Neural progenitor cell (in vitro differentiated cells): Measurements from ENCODE around the gene POLR2H. TPM values are rescaled to one million over a fixed set of nuclear protein-coding genes. Genes with fewer than 3 reads are reported as not detected.
A peak's percentile ranks its signal among the peaks of the same experiment; 100 is the strongest.
"Not testable (repeated sequence)": the region's sequence is repeated elsewhere in the genome, so short reads cannot be mapped to it uniquely, and the experiment has no call there.

Experiments used
- DNase-seq: peaks from one replicate; pipeline ENCODE4 v3.0.0-alpha.2; 2016; ENCODE audit warnings: low spot score
- H2AFZ ChIP-seq: fragments of 200-600 bp; sonication (generic); replicated peaks from 2 replicates; pipeline ENCODE4 v1.6.1; 2016; ENCODE audit warnings: antibody characterized with exemption
- H3F3A ChIP-seq: fragments of 200-600 bp; sonication (generic); 2 replicates; pipeline ENCODE4 v1.6.1; 2016; ENCODE audit warnings: antibody characterized with exemption, low read depth
- H3K27ac ChIP-seq: fragments of 200-600 bp; sonication (generic); 2 replicates; pipeline ENCODE4 v1.5.1; 2016; ENCODE audit warnings: mild to moderate bottlenecking
- H3K27me3 ChIP-seq: fragments of 200-600 bp; sonication (generic); 2 replicates; pipeline ENCODE4 v1.6.1; 2016; ENCODE audit warnings: mild to moderate bottlenecking, moderate library complexity
- H3K36me3 ChIP-seq: fragments of 200-600 bp; sonication (generic); 2 replicates; pipeline ENCODE4 v1.5.1; 2016
- H3K4me1 ChIP-seq: fragments of 200-600 bp; sonication (generic); 2 replicates; pipeline ENCODE4 v1.6.1; 2016; ENCODE audit warnings: mixed run types
- H3K4me2 ChIP-seq: fragments of 200-600 bp; sonication (generic); 2 replicates; pipeline ENCODE4 v1.6.1; 2016
- H3K4me3 ChIP-seq: fragments of 200-600 bp; sonication (generic); 2 replicates; pipeline ENCODE4 v1.5.1; 2016
- H3K79me2 ChIP-seq: fragments of 200-600 bp; sonication (generic); 2 replicates; pipeline ENCODE4 v1.6.1; 2016; ENCODE audit warnings: low read depth
- H3K9ac ChIP-seq: fragments of 200-600 bp; sonication (generic); 2 replicates; pipeline ENCODE4 v1.6.1; 2016
- H3K9me3 ChIP-seq: fragments of 200-600 bp; sonication (generic); 2 replicates; pipeline ENCODE4 v1.5.1; 2016; ENCODE audit warnings: low read depth
- H4K20me1 ChIP-seq: fragments of 200-600 bp; sonication (generic); 2 replicates; pipeline ENCODE4 v1.6.1; 2016; ENCODE audit warnings: low read depth
- H3K27ac Mint-ChIP-seq: 3 replicates; pipeline ENCODE4 v1.8.0; 2021; ENCODE audit warnings: mixed read lengths
- H3K27me3 Mint-ChIP-seq: 2 replicates; pipeline ENCODE4 v1.8.0; 2022; ENCODE audit warnings: low read depth, mild to moderate bottlenecking, inconsistent platforms, moderate library complexity, mixed read lengths; ENCODE audit not compliant: insufficient read depth
- H3K36me3 Mint-ChIP-seq: 3 replicates; pipeline ENCODE4 v1.8.0; 2021; ENCODE audit warnings: mixed read lengths
- H3K4me1 Mint-ChIP-seq: 3 replicates; pipeline ENCODE4 v1.8.0; 2021; ENCODE audit warnings: mixed read lengths
- H3K4me3 Mint-ChIP-seq: 3 replicates; pipeline ENCODE4 v1.8.0; 2021; ENCODE audit warnings: mild to moderate bottlenecking, moderate library complexity, mixed read lengths
- H3K9me3 Mint-ChIP-seq: 3 replicates; pipeline ENCODE4 v1.8.0; 2020; ENCODE audit warnings: mixed read lengths
- EZH2 ChIP-seq: fragments of 200-600 bp; sonication (generic); IDR thresholded peaks from 2 replicates; pipeline ENCODE4 v1.6.1; 2017; ENCODE audit warnings: antibody characterized with exemption, mild to moderate bottlenecking, moderate library complexity
- EZH2phosphoT487 ChIP-seq: fragments of 200-600 bp; sonication (generic); IDR thresholded peaks from 2 replicates; pipeline ENCODE4 v1.6.1; 2017; ENCODE audit warnings: antibody characterized with exemption
- total RNA-seq: library from RNA; depleted of rRNA; stranded (reverse); fragments of >200 nt; gene quantifications from 2 replicates; pipeline ENCODE4 v1.2.3, GENCODE V29; 2015; ENCODE audit warnings: low replicate concordance
- TF ChIP-seq, protein P1 (sequence below): fragments of 200-600 bp; sonication (generic); IDR thresholded peaks from 2 replicates; pipeline ENCODE4 v1.5.1; 2017; ENCODE audit warnings: antibody characterized with exemption, mild to moderate bottlenecking

Gene POLR2H
- total RNA-seq, 1 donor from 2014 or later = 173 TPM

DNA sequence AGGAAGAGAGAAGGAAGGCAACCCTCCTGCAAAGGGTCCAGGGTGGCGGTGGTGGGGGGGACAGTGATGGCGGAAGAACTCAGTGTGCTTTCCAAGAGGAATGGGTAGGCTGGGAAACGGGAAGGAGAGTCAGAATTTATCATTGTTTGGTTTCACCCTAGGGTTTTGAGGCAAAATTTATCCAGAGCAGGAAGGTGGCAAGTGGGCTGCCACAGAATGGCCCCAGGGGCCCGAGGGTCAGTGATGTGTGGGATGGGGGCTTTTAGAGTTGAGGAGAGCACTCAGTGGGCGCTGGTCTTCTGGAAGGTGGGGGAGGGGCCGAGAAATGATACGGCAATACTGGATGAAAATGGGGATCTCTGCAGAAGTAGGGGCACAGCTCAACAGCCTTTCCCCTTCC, 23.5 kb upstream of the POLR2H start:
- Histone ChIP-seq H3K9me3 (no peaks in the 10 kb centered on the region), H3K36me3 (no peaks in the 10 kb centered on the region), H3K9ac (no peak overlapping the region), H4K20me1 (peaks cover 87% of the 10 kb centered on the region), H3K4me3 (no peak overlapping the region), H3F3A (peaks cover 57% of the 10 kb centered on the region), H3K27ac (no peak overlapping the region), H2AFZ (no peak overlapping the region), H3K4me1 (peaks cover 21% of the 10 kb centered on the region), H3K4me2 (peak overlapping the region; percentile 77), H3K27me3 (no peaks in the 10 kb centered on the region), H3K79me2 (peaks cover 44% of the 10 kb centered on the region)
- TF ChIP-seq, protein P1, sequence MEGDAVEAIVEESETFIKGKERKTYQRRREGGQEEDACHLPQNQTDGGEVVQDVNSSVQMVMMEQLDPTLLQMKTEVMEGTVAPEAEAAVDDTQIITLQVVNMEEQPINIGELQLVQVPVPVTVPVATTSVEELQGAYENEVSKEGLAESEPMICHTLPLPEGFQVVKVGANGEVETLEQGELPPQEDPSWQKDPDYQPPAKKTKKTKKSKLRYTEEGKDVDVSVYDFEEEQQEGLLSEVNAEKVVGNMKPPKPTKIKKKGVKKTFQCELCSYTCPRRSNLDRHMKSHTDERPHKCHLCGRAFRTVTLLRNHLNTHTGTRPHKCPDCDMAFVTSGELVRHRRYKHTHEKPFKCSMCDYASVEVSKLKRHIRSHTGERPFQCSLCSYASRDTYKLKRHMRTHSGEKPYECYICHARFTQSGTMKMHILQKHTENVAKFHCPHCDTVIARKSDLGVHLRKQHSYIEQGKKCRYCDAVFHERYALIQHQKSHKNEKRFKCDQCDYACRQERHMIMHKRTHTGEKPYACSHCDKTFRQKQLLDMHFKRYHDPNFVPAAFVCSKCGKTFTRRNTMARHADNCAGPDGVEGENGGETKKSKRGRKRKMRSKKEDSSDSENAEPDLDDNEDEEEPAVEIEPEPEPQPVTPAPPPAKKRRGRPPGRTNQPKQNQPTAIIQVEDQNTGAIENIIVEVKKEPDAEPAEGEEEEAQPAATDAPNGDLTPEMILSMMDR = no peak
- TF ChIP-seq EZH2 (no peak), EZH2phosphoT487 (no peak)
- H3K27me3 Mint-ChIP-seq = peaks cover 3% of the 10 kb centered on the region
- no peak for DNase-seq
- H3K9me3 Mint-ChIP-seq = no peaks in the 10 kb centered on the region
- peaks cover 10% of the 10 kb centered on the region for H3K36me3 Mint-ChIP-seq
- H3K27ac Mint-ChIP-seq = peak overlapping the region; percentile 91
- peaks cover 32% of the 10 kb centered on the region for H3K4me1 Mint-ChIP-seq
- H3K4me3 Mint-ChIP-seq = peak overlapping the region; percentile 92

DNA sequence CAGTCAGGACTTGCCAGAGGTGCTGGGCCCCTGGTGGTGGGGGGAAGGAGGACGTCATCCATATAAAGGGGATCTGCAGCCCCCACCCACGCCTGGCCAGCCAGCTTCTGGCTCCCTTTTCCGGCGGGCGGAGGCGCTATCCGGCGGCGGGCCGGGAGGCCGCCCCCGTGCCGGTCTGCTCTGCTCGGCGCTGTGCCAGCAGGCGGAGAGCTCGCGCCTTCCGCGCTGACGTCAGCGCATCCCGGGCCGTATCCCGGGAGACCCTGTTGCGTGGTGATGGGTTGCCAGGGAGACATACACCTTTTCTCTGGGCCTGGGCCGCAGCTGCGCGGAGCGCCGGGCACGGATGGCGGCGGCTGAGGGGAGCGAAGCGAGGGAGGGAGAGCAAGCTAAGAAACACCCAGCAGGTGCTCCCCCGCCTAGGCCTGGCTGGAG, 23.0 kb upstream of the POLR2H start:
- TF ChIP-seq, protein P1 = peak; percentile 32
- no peak for TF ChIP-seq EZH2
- H2AFZ ChIP-seq = no peak overlapping the region
- no peaks in the 10 kb centered on the region for H3K36me3 ChIP-seq
- H3K79me2 ChIP-seq = peaks cover 44% of the 10 kb centered on the region
- H3K4me3 ChIP-seq = peak overlapping the region; percentile 37
- Mint-ChIP-seq H3K36me3 (peaks cover 13% of the 10 kb centered on the region), H3K27ac (peak overlapping the region; percentile 91), H3K27me3 (peaks cover 3% of the 10 kb centered on the region), H3K4me1 (peaks cover 35% of the 10 kb centered on the region), H3K9me3 (no peaks in the 10 kb centered on the region), H3K4me3 (peak overlapping the region; percentile 92)
- peak; percentile 92 for DNase-seq
- H3K4me2 ChIP-seq = peak overlapping the region; percentile 77
- H3K4me1 ChIP-seq = peaks cover 21% of the 10 kb centered on the region
- H3F3A ChIP-seq = peaks cover 57% of the 10 kb centered on the region
- H3K9ac ChIP-seq = no peak overlapping the region
- no peaks in the 10 kb centered on the region for H3K9me3 ChIP-seq
- no peak overlapping the region for H3K27ac ChIP-seq
- no peaks in the 10 kb centered on the region for H3K27me3 ChIP-seq
- peaks cover 83% of the 10 kb centered on the region for H4K20me1 ChIP-seq

DNA sequence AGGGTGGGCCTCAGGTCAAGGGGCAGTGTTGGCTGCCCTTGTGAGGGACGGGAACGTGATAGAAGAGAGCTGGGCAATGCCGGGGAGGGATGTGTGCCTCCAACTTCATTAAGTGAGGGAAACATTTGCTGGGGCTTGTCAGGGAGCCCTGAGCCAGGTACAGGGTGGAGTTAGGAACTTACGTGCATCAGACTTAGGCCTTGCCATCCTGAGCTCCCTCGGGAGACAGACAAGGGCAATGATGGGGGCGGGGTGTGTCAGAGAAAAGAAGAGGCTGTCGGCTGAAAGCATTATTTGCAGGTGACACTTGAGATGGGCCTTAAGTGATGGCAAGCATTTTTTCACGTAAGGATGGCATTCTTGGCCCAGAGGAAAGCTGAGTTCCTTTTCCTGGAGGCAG, 22.5 kb upstream of the POLR2H start:
- Mint-ChIP-seq H3K27ac (peak overlapping the region; percentile 68), H3K4me1 (peaks cover 35% of the 10 kb centered on the region), H3K36me3 (peaks cover 12% of the 10 kb centered on the region), H3K4me3 (peak overlapping the region; percentile 52), H3K9me3 (no peaks in the 10 kb centered on the region), H3K27me3 (peaks cover 3% of the 10 kb centered on the region)
- Histone ChIP-seq H2AFZ (no peak overlapping the region), H3K79me2 (peaks cover 44% of the 10 kb centered on the region), H3K36me3 (no peaks in the 10 kb centered on the region), H3K4me3 (peak overlapping the region; percentile 37), H3K27me3 (no peaks in the 10 kb centered on the region), H3K9ac (no peak overlapping the region), H3K4me1 (peaks cover 21% of the 10 kb centered on the region), H3K27ac (no peak overlapping the region), H4K20me1 (peaks cover 79% of the 10 kb centered on the region), H3F3A (peaks cover 53% of the 10 kb centered on the region), H3K9me3 (no peaks in the 10 kb centered on the region), H3K4me2 (peak overlapping the region; percentile 77)
- no peak for TF ChIP-seq EZH2phosphoT487
- TF ChIP-seq, protein P1 = no peak
- no peak for TF ChIP-seq EZH2
- no peak for DNase-seq

DNA sequence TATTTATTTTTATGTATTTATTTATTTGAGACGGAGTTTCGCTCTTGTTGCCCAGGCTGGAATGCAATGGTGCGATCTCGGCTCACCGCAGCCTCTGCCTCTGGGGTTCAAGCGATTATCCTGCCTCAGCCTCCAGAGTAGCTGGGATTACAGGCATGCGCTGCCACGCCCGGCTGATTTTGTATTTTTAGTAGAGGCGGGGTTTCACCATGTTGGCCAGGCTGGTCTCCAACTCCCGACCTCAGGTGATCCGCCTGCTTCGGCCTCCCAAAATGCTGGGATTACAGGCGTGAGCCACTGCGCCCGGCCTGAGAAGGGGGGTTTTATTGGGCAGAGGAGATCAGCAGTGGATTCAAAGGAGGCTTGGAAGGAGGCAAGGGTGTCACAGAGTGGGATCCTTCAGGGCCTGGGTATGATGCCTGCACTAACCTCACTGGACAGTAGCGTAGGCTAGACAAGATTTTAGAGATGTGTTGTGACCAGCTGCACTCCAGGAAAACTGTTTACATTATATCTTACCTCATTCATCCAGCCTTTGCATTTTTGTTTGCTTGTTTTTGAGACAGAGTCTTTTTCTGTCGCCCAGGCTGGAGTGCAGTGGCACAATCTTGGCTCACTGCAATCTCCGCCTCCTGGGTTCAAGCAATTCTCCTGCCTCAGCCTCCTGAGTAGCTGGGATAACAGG, 21.9 kb upstream of the POLR2H start:
- not testable (repeated sequence) for H3K27ac Mint-ChIP-seq

More for the DNA sequence above, 21.9 kb upstream of the POLR2H start:
- Histone ChIP-seq H4K20me1 (peaks cover 76% of the 10 kb centered on the region), H3F3A (peaks cover 47% of the 10 kb centered on the region), H3K4me1 (peaks cover 21% of the 10 kb centered on the region), H3K79me2 (peaks cover 44% of the 10 kb centered on the region)
- H3K27ac ChIP-seq, H3K36me3 Mint-ChIP-seq, H3K9ac ChIP-seq, H3K27me3 Mint-ChIP-seq, H3K4me3 Mint-ChIP-seq, H3K27me3 ChIP-seq, H3K36me3 ChIP-seq, DNase-seq, H3K4me3 ChIP-seq, H3K9me3 Mint-ChIP-seq, H3K9me3 ChIP-seq, H3K4me2 ChIP-seq, H2AFZ ChIP-seq: not testable (repeated sequence)
- H3K4me1 Mint-ChIP-seq = peaks cover 35% of the 10 kb centered on the region
